IPS DF 6.9 (cell line): ENCODE measurements around the gene RAD51B.

Experiments used
- DNase-seq: peaks from one replicate; pipeline ENCODE4 v3.0.0-alpha.2; 2013; ENCODE audit warnings: low read depth, low spot score
- H3K27ac ChIP-seq: one replicate; pipeline ENCODE4 v1.5.1; 2013; ENCODE audit warnings: low read length, control low read depth
- H3K27me3 ChIP-seq: 2 replicates; pipeline ENCODE4 v1.6.1; 2013; ENCODE audit warnings: mild to moderate bottlenecking, low read length; ENCODE audit not compliant: control insufficient read depth, insufficient read depth
- H3K36me3 ChIP-seq: 2 replicates; pipeline ENCODE4 v1.6.1; 2013; ENCODE audit warnings: low read length; ENCODE audit not compliant: control insufficient read depth, insufficient read depth
- H3K4me1 ChIP-seq: 2 replicates; pipeline ENCODE4 v1.6.1; 2013; ENCODE audit warnings: low read length; ENCODE audit not compliant: control insufficient read depth, insufficient read depth
- H3K4me3 ChIP-seq: 2 replicates; pipeline ENCODE4 v1.5.1; 2013; ENCODE audit warnings: mild to moderate bottlenecking, low read length
- H3K9me3 ChIP-seq: 2 replicates; pipeline ENCODE4 v1.6.1; 2013; ENCODE audit warnings: low read length, inconsistent platforms; ENCODE audit not compliant: control insufficient read depth, insufficient read depth
- WGBS: extraction: QIAGEN DNeasy Blood & Tissue Kit; methylation state at CpG from one replicate; pipeline ENCODE4 v1.1.7; 2013; ENCODE audit warnings: mixed read lengths, missing lambda C conversion rate; ENCODE audit not compliant: insufficient read length, insufficient coverage; 5-methylcytosine and 5-hydroxymethylcytosine counted together

The RAD51B gene

DNA sequence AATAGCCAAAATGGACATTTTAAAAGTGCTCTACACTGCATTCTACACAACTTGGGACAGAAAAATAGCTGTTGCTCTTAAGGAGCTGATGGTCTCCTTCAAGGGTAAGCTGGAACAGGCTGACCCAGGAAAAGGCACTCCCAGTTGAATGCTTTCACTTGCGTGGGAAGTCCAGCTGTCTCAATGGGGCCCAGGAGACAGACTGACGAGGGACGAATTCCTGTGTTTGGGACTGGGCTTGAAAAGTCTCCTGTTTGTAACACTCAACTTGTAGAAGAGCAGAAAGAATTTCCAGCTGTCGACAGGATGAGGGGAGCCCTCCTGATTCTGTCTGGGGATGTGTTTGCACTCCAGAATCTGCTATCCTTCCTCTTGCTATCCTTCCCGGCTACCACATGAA is 792.5 kb downstream of the RAD51B start:
- Histone ChIP-seq H3K36me3 (no peaks in the 10 kb centered on the region), H3K9me3 (no peaks in the 10 kb centered on the region), H3K4me1 (no peaks in the 10 kb centered on the region), H3K4me3 (no peak overlapping the region), H3K27me3 (no peaks in the 10 kb centered on the region), H3K27ac (no peak overlapping the region)
- no CpG with 5 or more reads among the region's 5 CpGs for WGBS
- DNase-seq, result no peak

DNA sequence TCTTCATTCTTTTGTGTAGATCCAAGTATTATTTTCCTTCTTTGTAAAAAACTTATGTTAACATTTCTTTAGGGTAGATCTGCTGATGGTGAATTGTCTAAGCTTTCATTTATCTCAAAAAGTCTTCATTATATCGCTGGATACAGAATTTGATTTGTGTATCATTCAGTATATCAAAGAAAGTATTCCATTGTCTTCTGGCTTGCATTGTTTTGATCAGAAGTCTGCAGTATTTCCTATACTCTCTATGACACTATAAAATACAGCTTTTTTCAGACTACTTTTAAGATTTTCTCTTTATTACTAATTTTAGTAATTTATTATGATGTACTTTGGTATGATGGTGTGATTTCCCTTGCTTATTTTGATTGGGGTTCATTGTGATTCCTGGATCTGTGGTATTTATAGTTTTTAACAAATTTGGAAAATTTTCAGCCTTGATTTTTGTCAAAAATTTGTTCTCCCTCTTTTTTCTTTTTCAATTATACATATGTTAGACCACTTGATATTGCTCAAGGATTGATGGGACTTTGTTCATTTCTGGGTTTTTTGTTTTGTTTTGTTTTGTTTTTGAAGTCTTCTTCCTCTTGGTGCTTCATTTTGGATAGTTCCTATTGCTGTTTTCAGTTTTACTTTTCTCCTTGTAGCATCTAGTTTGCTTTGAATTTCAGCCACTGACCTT is 796.8 kb downstream of the RAD51B start:
- no peaks in the 10 kb centered on the region for H3K36me3 ChIP-seq
- no peak overlapping the region for H3K27ac ChIP-seq

DNA sequence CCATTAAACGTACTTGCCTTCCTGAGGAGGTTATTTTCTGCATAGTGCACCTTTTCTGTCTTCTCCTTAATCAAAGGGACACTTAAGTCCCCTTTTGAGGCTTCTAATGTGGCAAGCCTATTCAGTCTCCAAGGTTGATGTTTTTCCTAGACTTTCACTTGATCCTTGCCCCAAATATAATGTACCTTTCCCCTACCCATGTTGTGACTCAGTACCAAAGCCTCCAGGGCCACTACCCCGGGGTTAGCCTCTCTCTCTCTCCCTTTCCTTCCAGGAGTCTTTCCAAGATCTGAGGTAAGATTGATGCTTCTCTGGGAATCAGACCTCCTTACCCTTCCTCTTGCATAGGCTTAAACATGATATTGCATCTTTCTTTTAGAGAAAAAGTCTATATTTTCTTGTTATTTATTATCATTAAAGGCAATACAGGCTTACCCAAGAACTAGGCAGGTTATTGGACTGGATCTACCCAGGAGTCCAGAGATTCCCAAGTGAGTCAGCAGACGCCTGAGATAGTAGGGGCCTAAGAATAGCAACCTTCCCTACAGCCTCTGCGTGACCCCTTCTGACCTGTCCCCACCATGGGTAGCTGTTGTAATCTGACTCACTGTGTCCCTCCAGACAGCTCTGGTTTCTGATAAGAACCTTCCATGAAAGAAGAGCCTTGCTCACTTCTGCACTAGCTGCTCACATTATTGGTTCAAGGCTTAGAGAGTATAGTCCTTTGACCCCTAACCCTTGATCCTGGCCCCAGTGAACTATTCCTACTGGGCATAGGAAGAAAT is 800.4 kb downstream of the RAD51B start:
- no CpG with 5 or more reads among the region's 4 CpGs for WGBS
- Histone ChIP-seq H3K9me3 (no peaks in the 10 kb centered on the region; the same call in 1 of the 2 replicates), H3K27ac (no peak overlapping the region), H3K36me3 (no peaks in the 10 kb centered on the region), H3K4me1 (no peaks in the 10 kb centered on the region), H3K27me3 (no peaks in the 10 kb centered on the region), H3K4me3 (no peak overlapping the region)
- no peak for DNase-seq

More for the DNA sequence above, 796.8 kb downstream of the RAD51B start:
- DNase-seq, result no peak
- Histone ChIP-seq H3K4me3 (no peak overlapping the region), H3K27me3 (no peaks in the 10 kb centered on the region), H3K4me1 (no peaks in the 10 kb centered on the region), H3K9me3 (no peaks in the 10 kb centered on the region; the same call in 1 of the 2 replicates)
- WGBS, result no CpG with 5 or more reads among the region's 1 CpG

DNA sequence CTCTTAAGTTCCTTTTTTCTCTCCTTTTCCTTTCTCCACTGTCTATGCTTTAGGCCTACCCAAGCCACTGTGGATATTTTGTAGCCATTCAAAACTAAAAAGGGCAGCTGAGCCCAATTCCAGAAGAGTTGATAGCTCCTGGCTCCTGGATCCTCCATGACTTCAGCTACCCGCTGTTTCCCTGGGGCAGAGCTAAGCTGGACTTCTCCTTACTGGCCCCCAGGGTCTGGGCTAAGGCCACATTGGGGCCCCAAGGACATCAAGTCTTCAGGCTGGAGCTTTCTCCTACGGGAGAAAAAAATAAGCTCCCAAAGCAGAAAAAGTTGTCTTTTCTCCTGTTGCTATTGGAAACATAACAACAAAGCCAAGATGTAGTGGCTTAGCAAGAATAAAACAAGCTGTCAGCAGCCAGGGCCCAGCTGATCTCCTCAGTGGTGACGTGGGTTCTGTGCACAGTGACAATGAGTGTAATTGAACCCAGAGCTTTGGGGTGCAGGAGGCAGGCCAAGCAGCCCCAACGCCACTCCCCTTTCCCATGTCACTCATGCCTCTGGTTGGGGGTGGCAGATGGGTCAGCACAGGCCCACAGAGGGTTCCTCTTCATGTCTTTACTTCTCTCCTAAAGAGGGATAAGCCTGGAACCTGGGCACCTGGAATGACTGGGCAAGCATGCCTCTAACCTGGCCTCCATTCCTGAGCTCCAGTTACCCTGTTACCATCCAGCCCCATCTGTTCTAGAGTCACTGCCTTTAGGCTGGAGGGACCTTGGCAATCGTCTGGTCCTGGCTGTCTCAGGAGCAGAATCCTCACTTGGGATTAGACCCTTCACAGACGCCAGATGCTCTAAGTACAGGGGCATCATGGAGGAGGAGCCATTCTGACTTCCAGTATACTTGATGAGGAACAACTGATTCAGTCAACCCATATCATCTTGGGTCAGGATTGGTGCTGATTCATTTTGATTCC is 802.1 kb downstream of the RAD51B start:
- Histone ChIP-seq H3K4me1 (no peaks in the 10 kb centered on the region), H3K27me3 (no peaks in the 10 kb centered on the region), H3K36me3 (no peaks in the 10 kb centered on the region), H3K4me3 (no peak overlapping the region), H3K9me3 (no peaks in the 10 kb centered on the region; the same call in 1 of the 2 replicates), H3K27ac (no peak overlapping the region)
- DNase-seq, result no peak
- WGBS, result no CpG with 5 or more reads among the region's 6 CpGs

DNA sequence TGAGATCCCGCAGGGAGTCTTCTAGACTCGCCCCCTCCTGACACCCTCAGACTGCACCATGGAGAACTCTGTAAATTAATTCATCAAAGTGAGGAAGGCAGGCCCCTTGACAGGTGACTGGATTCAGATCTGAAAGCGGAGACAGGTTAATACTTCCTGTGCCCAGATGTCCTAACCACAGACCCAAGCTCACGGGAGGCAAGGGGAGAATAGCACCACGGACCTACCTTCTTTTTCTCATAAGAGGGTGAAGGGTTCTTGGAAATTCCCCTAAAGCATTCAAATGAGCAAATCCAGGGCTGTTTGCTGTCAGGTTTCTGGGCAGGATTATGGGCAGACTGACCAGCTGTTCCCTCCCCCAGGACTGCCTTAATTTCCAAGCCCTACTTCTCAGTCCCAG is 803.3 kb downstream of the RAD51B start:
- no peaks in the 10 kb centered on the region for H3K36me3 ChIP-seq
- H3K9me3 ChIP-seq, result no peaks in the 10 kb centered on the region
- DNase-seq, result no peak
- no peak overlapping the region for H3K27ac ChIP-seq
- H3K27me3 ChIP-seq, result no peaks in the 10 kb centered on the region
- no CpG with 5 or more reads among the region's 5 CpGs for WGBS
- H3K4me1 ChIP-seq, result no peaks in the 10 kb centered on the region
- no peak overlapping the region for H3K4me3 ChIP-seq

DNA sequence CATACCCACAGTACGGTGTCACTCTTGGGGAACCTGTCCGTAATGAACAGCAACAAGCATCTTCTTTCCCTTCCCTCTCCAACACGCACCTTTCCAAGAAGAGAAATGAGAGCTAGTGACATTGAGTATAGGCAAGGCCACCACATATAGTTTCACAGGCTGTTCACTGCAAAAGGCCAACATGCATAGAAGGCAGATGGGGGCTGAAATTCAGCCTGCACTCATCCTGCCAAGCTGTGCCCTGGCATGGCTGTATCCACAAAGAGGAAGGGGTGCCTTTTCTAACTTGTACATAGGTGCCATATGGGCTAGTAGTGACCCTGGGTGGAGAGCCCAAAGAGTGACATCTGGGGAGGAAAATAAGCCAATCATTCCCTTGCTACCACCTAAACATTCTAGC is 803.7 kb downstream of the RAD51B start:
- DNase-seq, result no peak
- WGBS, result no CpG with 5 or more reads among the region's 3 CpGs
- no peaks in the 10 kb centered on the region for H3K4me1 ChIP-seq
- no peaks in the 10 kb centered on the region for H3K27me3 ChIP-seq
- no peak overlapping the region for H3K27ac ChIP-seq
- no peaks in the 10 kb centered on the region for H3K9me3 ChIP-seq
- H3K36me3 ChIP-seq, result no peaks in the 10 kb centered on the region
- H3K4me3 ChIP-seq, result no peak overlapping the region; the same call in 1 of the 2 replicates

DNA sequence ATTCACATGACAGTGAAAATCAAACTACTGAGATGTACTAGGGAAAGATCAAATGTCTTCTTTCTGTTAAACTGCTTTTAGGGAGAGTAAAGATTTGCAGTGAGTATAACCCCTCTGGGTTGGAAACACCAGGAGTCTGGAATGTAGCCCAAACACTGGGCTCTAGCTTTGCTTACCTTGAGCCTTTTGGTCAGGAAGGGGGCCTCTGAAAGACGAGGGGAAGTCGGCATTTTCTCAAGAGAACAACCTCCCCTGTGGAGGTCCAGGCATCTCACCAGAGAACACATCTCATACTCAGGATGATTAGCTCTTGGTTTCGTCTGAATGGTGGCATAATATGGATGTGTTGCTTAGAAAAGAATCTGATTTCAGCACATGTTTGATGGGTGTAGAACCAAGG is 804.2 kb downstream of the RAD51B start:
- DNase-seq, result no peak
- H3K4me3 ChIP-seq, result no peak overlapping the region
- H3K9me3 ChIP-seq, result no peaks in the 10 kb centered on the region
- no peak overlapping the region for H3K27ac ChIP-seq
- peaks cover under 1% of the 10 kb centered on the region; the same call in 1 of the 2 replicates for H3K4me1 ChIP-seq
- no peaks in the 10 kb centered on the region for H3K36me3 ChIP-seq
- no peaks in the 10 kb centered on the region for H3K27me3 ChIP-seq
- WGBS, result no CpG with 5 or more reads among the region's 3 CpGs

DNA sequence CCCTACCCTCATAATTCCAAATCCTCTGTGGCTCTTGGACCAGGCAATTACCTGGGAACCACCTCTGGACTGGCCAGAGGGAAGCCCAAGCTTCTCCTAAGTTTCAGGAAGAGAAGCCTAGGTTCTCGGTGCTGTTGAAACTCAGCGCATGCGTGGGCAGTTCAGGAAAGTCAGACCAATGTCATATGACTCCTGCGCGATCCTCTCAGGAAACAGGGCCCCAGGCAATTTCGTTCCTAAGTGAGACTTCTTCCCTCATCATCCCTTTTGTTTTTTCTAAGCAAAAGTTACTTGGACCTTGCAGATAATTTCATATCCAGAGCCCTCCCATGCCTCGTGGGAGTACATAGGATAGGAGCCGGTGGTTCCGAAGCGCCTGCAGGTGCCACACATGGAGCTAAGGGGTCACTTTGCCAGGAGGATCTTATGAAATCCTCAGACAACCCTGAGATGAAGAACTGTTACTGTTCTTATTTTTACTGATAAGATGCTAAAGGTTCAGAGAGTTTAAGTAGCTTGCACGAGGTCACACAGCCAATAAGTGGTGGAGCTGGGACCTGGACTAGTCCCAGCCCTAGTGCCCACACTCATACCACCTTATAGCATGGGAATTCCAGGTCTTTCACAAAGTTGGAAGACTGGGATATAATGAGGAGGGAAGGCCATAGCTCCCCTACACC is 805.1 kb downstream of the RAD51B start:
- no CpG with 5 or more reads among the region's 11 CpGs for WGBS
- Histone ChIP-seq H3K9me3 (no peaks in the 10 kb centered on the region), H3K27me3 (no peaks in the 10 kb centered on the region), H3K27ac (no peak overlapping the region), H3K36me3 (no peaks in the 10 kb centered on the region), H3K4me3 (no peak overlapping the region), H3K4me1 (peaks cover 4% of the 10 kb centered on the region; the same call in 1 of the 2 replicates)
- DNase-seq, result no peak

DNA sequence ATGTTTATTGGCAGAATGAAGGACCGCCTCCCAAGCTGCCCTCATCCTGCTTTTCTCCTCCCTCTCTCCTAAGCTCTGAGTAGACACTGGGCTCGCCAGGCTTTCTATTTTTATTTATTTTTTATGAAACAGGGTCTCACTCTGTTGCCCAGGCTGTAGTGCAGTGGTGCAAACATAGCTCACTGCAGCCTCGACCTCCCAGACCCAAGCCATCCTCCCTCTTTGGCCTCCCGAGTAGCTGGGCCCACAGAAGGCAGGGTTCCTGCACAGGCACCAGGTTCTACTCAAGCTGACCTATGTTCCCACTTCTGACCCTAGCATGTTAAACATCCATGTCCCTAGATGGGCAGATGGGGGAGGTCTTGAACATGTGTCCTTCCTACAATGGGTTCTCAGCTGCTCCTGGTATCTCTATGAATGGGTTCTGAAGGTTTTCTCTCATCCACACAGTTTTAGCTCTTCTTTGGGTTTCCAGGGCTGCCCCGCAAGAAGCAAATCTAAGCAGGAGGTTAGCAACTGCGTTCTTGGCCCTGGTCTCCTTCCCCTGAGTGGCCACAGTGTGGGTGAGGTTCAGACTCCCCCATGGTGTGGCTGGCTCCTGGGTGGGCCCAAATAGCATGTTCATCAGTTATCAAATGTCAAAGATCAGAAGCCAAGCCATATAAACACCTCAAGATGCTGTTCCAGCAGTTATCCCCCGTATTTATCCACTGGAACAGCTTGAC is 805.9 kb downstream of the RAD51B start:
- Histone ChIP-seq H3K4me3 (no peak overlapping the region), H3K27me3 (no peaks in the 10 kb centered on the region), H3K27ac (no peak overlapping the region), H3K4me1 (peaks cover 4% of the 10 kb centered on the region; the same call in 1 of the 2 replicates), H3K9me3 (no peaks in the 10 kb centered on the region), H3K36me3 (no peaks in the 10 kb centered on the region)
- no CpG with 5 or more reads among the region's 7 CpGs for WGBS
- DNase-seq, result no peak
